ENCODE results near the gene MKRN2. TPM values are rescaled to one million over a fixed set of nuclear protein-coding genes. Genes with fewer than 3 reads are reported as not detected.

Gene MKRN2
- total RNA-seq, 1 donor from 2014 or later = 23.4 TPM

DNA sequence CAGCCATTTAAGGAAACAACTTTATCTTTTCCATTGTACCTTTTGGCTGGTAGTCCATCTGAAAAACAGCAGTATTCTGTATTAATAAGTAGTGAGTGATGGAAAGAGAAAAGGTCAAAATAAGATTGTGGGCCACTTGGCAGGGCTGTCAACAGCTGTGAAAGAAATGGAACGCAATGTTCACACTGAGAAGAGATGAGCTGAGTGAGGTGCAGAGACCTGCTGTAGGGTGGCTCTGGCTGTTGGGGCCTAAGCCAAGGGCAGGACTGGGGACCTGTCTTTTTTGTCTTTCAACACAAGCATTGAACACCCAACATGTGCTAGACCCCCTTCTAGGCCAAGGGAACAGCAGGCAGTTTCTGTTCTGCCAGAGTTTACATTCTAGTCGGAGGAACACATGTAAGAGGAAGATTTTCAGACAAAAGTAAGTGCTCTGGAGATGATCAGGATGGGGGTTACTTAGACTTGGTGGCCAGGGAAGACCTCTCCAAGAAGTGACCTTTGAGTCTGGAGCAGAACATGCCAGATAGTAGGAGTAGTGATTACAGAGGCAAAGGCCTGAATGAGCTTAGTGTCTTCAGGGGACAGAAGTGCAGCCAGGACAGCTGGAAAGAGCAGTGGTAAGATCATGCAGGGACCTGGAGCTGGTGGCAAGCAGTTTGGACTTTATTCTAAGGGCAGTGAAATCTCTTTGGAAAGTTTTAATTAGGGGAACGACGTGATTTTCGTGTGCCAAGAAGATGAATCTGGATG, 43.0 kb upstream of the MKRN2 start:
- no peak for DNase-seq
- no peak overlapping the region for H3K4me3 ChIP-seq
- no peaks in the 10 kb centered on the region for H3K4me1 ChIP-seq
- TF ChIP-seq CTCF (IDR thresholded peaks at IDR 0.05) = no peak
- no peak overlapping the region for H3K27ac ChIP-seq
- no peaks in the 10 kb centered on the region for H3K9me3 ChIP-seq
- ATAC-seq = no peak
- intact Hi-C loops (cut with DNase I) = no loop called here
- peaks cover 13% of the 10 kb centered on the region for H3K36me3 ChIP-seq
- H3K27me3 ChIP-seq = no peaks in the 10 kb centered on the region

DNA sequence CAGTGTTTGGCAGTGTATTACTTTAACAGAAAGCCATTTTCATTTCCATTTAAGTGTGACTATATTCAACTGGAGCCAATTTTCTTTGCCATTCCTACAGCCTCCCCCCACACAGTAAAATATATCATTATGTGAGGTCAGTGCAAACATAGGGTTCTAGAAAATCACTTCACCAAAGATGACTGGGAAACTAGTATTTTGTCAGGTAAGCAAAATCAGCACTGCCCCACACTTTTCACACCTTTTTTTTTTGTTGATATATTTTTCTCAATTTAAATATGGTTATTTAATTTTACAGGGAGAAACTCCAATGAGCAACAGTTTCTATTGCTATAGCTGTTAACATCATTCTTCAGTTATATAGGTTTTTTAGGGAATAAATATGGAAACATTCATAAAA, 41.3 kb upstream of the MKRN2 start:
- no peaks in the 10 kb centered on the region for H3K27me3 ChIP-seq
- no peaks in the 10 kb centered on the region for H3K36me3 ChIP-seq
- H3K4me3 ChIP-seq = no peak overlapping the region
- TF ChIP-seq CTCF (IDR thresholded peaks at IDR 0.05) = no peak
- intact Hi-C loops (cut with DNase I) = no loop called here
- no peak overlapping the region for H3K27ac ChIP-seq
- no peaks in the 10 kb centered on the region for H3K4me1 ChIP-seq
- ATAC-seq (no peak), DNase-seq (no peak)
- no peaks in the 10 kb centered on the region for H3K9me3 ChIP-seq

DNA sequence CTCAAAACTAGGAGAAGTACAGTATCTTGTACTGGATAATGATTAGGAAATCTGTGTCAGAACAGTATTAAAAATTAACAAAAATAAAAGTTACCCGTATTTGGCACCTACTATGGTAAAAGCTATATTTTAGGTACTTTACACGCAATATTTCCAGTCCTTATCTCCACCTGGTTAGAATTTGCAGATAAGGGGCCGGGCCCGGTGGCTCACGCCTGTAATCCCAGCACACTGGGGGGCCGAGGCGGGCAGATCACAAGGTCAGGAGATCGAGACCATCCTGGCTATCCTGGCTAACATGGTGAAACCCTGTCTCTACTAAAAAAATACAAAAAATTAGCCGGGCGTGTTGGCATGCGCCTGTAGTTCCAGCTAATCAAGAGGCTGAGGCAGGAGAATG, 40.0 kb upstream of the MKRN2 start:
- ATAC-seq (no peak), DNase-seq (no peak)
- TF ChIP-seq CTCF (IDR thresholded peaks at IDR 0.05) = no peak
- H3K4me1 ChIP-seq = peaks cover under 1% of the 10 kb centered on the region
- H3K27ac ChIP-seq = no peak overlapping the region
- no peaks in the 10 kb centered on the region for H3K36me3 ChIP-seq
- H3K27me3 ChIP-seq = no peaks in the 10 kb centered on the region
- H3K4me3 ChIP-seq = no peak overlapping the region
- intact Hi-C loops (cut with DNase I) = no loop called here
- no peaks in the 10 kb centered on the region for H3K9me3 ChIP-seq

GRCh38 chr3:12518261-12519028, 38.4 kb upstream of the MKRN2 start:
- DNase-seq (peak; percentile 67), ATAC-seq (peak; percentile 84)
- no peak for TF ChIP-seq CTCF (IDR thresholded peaks at IDR 0.05)
- Histone ChIP-seq H3K4me3 (no peak overlapping the region), H3K4me1 (peaks cover 7% of the 10 kb centered on the region), H3K36me3 (no peaks in the 10 kb centered on the region), H3K27me3 (no peaks in the 10 kb centered on the region), H3K27ac (peak overlapping the region; percentile 47), H3K9me3 (no peaks in the 10 kb centered on the region)
- intact Hi-C loops (cut with DNase I) = no loop called here

GRCh38 chr3:12521010-12521409, 35.9 kb upstream of the MKRN2 start:
- Histone ChIP-seq H3K4me3 (no peak overlapping the region), H3K36me3 (no peaks in the 10 kb centered on the region), H3K27ac (no peak overlapping the region), H3K9me3 (no peaks in the 10 kb centered on the region), H3K4me1 (peaks cover 7% of the 10 kb centered on the region), H3K27me3 (no peaks in the 10 kb centered on the region)
- no peak for TF ChIP-seq CTCF (IDR thresholded peaks at IDR 0.05)
- DNase-seq (no peak), ATAC-seq (no peak)
- intact Hi-C loops (cut with DNase I) = no loop called here
